Mammary epithelial cell (primary cell): ENCODE data around the gene SMIM43.

ENCODE experiments used
- EZH2 ChIP-seq: IDR thresholded peaks from 2 replicates; pipeline ENCODE4 v1.6.1; 2012; ENCODE audit warnings: low read length, inconsistent platforms, borderline replicate concordance
- TF ChIP-seq, protein P1 (sequence below), 2 donors: IDR thresholded peaks in 1 of 2; conservative IDR thresholded peaks in 1 of 2; 2 replicates each; pipeline ENCODE4 v1.5.1; 2011 to 2012; ENCODE audit warnings: inconsistent platforms in 2 of 2, low read length in 2 of 2, mild to moderate bottlenecking in 2 of 2, control low read depth in 1 of 2, low read depth in 1 of 2; ENCODE audit not compliant: insufficient read depth in 1 of 2; ENCODE audit errors: extremely low read depth in 1 of 2

DNA sequence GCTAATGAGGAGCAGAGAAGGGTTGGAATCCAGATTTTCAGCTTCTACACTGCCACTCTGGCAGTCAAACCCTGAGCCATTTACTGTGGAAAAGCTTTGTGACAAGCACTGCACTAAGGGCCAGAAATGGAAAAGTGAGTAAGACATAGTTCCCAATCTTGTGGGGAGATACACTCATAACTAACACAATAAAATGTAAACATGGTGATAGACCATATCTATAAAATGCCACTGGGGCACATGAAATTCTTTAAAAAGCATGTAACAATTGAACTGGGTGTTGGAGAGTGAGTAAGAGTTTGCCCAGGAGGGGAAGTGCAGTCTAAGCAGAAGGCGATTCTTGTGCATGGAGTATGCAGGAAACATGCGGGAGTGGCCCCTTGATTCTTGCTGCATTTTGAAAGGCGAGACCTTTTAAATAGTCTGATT lies 36.2 kb downstream of the SMIM43 start:
- TF ChIP-seq, protein P1, sequence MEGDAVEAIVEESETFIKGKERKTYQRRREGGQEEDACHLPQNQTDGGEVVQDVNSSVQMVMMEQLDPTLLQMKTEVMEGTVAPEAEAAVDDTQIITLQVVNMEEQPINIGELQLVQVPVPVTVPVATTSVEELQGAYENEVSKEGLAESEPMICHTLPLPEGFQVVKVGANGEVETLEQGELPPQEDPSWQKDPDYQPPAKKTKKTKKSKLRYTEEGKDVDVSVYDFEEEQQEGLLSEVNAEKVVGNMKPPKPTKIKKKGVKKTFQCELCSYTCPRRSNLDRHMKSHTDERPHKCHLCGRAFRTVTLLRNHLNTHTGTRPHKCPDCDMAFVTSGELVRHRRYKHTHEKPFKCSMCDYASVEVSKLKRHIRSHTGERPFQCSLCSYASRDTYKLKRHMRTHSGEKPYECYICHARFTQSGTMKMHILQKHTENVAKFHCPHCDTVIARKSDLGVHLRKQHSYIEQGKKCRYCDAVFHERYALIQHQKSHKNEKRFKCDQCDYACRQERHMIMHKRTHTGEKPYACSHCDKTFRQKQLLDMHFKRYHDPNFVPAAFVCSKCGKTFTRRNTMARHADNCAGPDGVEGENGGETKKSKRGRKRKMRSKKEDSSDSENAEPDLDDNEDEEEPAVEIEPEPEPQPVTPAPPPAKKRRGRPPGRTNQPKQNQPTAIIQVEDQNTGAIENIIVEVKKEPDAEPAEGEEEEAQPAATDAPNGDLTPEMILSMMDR (conservative IDR thresholded peaks at IDR 0.05 in 1 of 2, IDR thresholded peaks at IDR 0.05 in 1 of 2; ENCODE audit: extremely low read depth in 1 of 2, insufficient read depth in 1 of 2, low read depth in 1 of 2, low read length in 2 of 2): no peak
- no peak for TF ChIP-seq EZH2
